Parathyroid adenoma (tissue), 2 donors: ENCODE results near the gene LSM2.

ENCODE experiments used
- H2AFZ ChIP-seq: fragments of 300-600 bp; sonication (generic); one replicate; pipeline ENCODE4 v1.7.0; 2017; ENCODE audit warnings: antibody characterized with exemption, mild to moderate bottlenecking
- H3K27ac ChIP-seq: fragments of 300-600 bp; sonication (generic); one replicate; pipeline ENCODE4 v1.7.0; 2017
- H3K27me3 ChIP-seq: fragments of 300-600 bp; sonication (generic); one replicate; pipeline ENCODE4 v1.7.0; 2017; ENCODE audit warnings: low read length; ENCODE audit not compliant: control insufficient read depth, insufficient read depth
- H3K36me3 ChIP-seq: fragments of 300-600 bp; sonication (generic); one replicate; pipeline ENCODE4 v1.7.0; 2017; ENCODE audit warnings: low read length; ENCODE audit not compliant: control insufficient read depth, insufficient read depth
- H3K4me1 ChIP-seq: fragments of 300-600 bp; sonication (generic); one replicate; pipeline ENCODE4 v1.7.0; 2017; ENCODE audit warnings: control low read depth
- H3K4me2 ChIP-seq: fragments of 300-600 bp; sonication (generic); one replicate; pipeline ENCODE4 v1.7.0; 2017; ENCODE audit warnings: low read length
- H3K4me3 ChIP-seq: fragments of 300-600 bp; sonication (generic); one replicate; pipeline ENCODE4 v1.7.0; 2017; ENCODE audit warnings: low read depth, low read length
- H3K79me2 ChIP-seq: fragments of 300-600 bp; sonication (generic); one replicate; pipeline ENCODE4 v1.7.0; 2017; ENCODE audit warnings: control low read depth
- H3K9ac ChIP-seq: fragments of 300-600 bp; sonication (generic); one replicate; pipeline ENCODE4 v1.7.0; 2017; ENCODE audit warnings: mild to moderate bottlenecking
- H3K9me3 ChIP-seq: fragments of 300-600 bp; sonication (generic); one replicate; pipeline ENCODE4 v1.7.0; 2017; ENCODE audit warnings: low read length; ENCODE audit not compliant: control insufficient read depth
- TF ChIP-seq, protein P1 (sequence below): fragments of 300-600 bp; sonication (generic); IDR thresholded peaks from one replicate; pipeline ENCODE4 v1.7.0; 2017; ENCODE audit warnings: antibody characterized with exemption, mild to moderate bottlenecking
- donor health status: primary hyperparathyroidism.

Gene LSM2

DNA sequence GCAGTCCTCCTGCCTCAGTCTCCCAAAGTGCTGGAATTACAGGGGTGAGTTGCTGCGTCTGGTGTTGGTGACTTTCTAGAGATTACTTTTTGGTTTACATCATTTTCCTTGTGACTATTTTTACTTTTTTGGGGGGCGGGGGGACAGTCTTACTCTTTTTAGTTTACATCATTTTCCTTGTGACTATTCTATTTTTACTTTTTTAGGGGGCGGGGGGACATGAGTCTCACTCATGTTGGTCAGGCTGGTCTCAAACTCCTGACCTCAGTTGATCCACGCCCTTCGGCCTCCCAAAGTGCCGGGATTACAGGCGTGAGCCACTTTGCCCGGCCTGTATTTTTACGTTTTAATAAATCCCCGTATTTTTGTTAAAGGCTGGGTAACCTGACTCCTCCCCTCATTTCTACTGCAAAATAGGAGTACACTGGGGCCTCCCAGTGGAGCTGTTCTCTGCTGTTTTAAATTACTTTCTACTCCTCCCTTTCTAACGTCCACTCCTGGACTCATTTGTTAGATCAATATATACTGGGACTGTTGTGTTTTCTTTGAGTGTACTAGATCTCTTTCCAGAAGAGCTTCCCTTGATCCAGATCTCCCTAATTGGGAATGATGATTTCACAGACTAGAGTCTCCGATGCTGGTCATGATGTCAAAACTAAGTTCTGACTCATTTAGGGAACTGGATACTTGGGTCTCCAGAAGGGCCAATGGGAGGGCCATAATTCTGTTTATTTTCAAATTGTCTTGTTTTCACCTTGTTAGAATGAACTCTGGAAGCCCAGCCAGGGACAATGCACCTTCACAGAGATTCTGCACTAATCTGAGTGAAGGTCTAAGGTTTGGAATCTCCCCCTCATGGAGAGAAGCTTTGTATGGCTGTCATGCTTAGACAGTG, 30.0 kb upstream of the LSM2 start:
- H3K4me1 ChIP-seq = peaks cover 23% of the 10 kb centered on the region
- no peaks in the 10 kb centered on the region for H3K36me3 ChIP-seq
- no peak overlapping the region for H3K9ac ChIP-seq
- H3K79me2 ChIP-seq = peaks cover 24% of the 10 kb centered on the region
- no peaks in the 10 kb centered on the region for H3K27me3 ChIP-seq
- TF ChIP-seq, protein P1, sequence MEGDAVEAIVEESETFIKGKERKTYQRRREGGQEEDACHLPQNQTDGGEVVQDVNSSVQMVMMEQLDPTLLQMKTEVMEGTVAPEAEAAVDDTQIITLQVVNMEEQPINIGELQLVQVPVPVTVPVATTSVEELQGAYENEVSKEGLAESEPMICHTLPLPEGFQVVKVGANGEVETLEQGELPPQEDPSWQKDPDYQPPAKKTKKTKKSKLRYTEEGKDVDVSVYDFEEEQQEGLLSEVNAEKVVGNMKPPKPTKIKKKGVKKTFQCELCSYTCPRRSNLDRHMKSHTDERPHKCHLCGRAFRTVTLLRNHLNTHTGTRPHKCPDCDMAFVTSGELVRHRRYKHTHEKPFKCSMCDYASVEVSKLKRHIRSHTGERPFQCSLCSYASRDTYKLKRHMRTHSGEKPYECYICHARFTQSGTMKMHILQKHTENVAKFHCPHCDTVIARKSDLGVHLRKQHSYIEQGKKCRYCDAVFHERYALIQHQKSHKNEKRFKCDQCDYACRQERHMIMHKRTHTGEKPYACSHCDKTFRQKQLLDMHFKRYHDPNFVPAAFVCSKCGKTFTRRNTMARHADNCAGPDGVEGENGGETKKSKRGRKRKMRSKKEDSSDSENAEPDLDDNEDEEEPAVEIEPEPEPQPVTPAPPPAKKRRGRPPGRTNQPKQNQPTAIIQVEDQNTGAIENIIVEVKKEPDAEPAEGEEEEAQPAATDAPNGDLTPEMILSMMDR = no peak
- H3K9me3 ChIP-seq = no peaks in the 10 kb centered on the region
- no peak overlapping the region for H2AFZ ChIP-seq
- H3K4me2 ChIP-seq = peak overlapping the region; percentile 57
- H3K27ac ChIP-seq = peak overlapping the region; percentile 99
- peak overlapping the region; percentile 89 for H3K4me3 ChIP-seq

GRCh38 chr6:31836047-31836473, 29.3 kb upstream of the LSM2 start:
- H3K9me3 ChIP-seq = no peaks in the 10 kb centered on the region
- peak overlapping the region; percentile 89 for H3K4me3 ChIP-seq
- TF ChIP-seq, protein P1 = no peak
- H3K4me1 ChIP-seq = peaks cover 25% of the 10 kb centered on the region
- no peaks in the 10 kb centered on the region for H3K36me3 ChIP-seq
- H3K4me2 ChIP-seq = peak overlapping the region; percentile 57
- H3K9ac ChIP-seq = no peak overlapping the region
- H3K79me2 ChIP-seq = peaks cover 31% of the 10 kb centered on the region
- peak overlapping the region; percentile 99 for H3K27ac ChIP-seq
- no peaks in the 10 kb centered on the region for H3K27me3 ChIP-seq
- no peak overlapping the region for H2AFZ ChIP-seq

- Histone ChIP-seq H3K27me3 (no peaks in the 10 kb centered on the region), H3K9ac (peak overlapping the region; percentile 54), H3K4me3 (peak overlapping the region; percentile 89), H3K27ac (peak overlapping the region; percentile 99), H3K4me2 (peak overlapping the region; percentile 57), H3K9me3 (no peaks in the 10 kb centered on the region), H3K79me2 (peaks cover 42% of the 10 kb centered on the region), H3K36me3 (no peaks in the 10 kb centered on the region), H3K4me1 (peaks cover 25% of the 10 kb centered on the region), H2AFZ (peak overlapping the region; percentile 95)
- TF ChIP-seq, protein P1 = no peak
These were observed 27.8 kb upstream of the LSM2 start for GRCh38 chr6:31834367-31835250.

DNA sequence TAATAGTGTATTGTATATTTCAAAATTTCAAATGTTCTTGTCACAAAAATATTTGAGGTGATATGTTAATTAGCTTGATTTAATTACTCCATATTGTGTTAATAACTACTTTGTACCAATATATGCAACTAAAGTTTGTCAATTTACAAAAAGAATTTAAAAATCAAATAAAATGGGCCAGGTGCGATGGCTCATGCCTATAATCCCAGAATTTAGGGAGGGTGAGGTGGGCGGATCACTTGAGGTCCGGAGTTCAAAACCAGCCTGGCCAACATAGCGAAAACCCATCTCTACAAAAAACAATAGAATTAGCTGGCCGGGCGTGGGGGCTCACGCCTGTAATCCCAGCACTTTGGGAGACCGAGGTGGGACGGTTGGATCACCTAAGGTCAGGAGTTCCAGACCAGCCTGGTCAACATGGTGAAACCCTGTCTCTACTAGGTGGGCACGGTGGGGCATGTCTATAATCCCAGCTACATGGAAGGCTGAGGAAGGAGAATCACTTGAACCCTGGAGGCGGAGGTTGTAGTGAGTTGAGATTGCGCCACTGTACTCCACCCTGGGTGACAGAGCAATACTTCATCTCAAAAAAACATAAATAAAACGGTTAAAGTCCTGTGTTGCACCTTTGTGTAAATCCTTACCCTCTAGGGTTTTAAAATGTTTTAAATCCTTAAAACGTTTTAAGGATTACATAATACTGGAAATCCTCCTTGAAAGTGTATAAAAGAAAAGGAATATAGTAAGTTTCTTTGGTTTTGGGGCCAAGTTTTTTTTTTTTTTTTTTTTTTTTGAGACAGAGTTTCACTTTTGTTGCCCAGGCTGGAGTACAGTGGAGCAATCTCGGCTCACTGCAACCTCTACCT, 24.8 kb upstream of the LSM2 start:
- Histone ChIP-seq H3K36me3 (no peaks in the 10 kb centered on the region), H3K27me3 (no peaks in the 10 kb centered on the region), H3K4me2 (peak overlapping the region; percentile 97), H3K79me2 (peaks cover 44% of the 10 kb centered on the region), H3K27ac (peak overlapping the region; percentile 80), H3K9ac (no peak overlapping the region), H3K9me3 (no peaks in the 10 kb centered on the region), H3K4me1 (peaks cover 14% of the 10 kb centered on the region), H3K4me3 (peak overlapping the region; percentile 90), H2AFZ (no peak overlapping the region)
- TF ChIP-seq, protein P1 = no peak
